ENCODE results near the gene RHEB.
"Not testable (repeated sequence)": the region's sequence is repeated elsewhere in the genome, so short reads cannot be mapped to it uniquely, and the experiment has no call there.

RHEB gene

GRCh38 chr7:151519765-151520418 is at the start of gene RHEB:
Gene RHEB (minus strand): TSS chr7:151519895. CDS start chr7:151519511, 384 bp downstream.
- DNase-seq, result peak; percentile 98

- DNase-seq, result no peak
Observed at GRCh38 chr7:151566897-151567320, 47.2 kb upstream of the RHEB start.

GRCh38 chr7:151565541-151565940 is 45.8 kb upstream of the RHEB start:
- no peak for DNase-seq

- DNase-seq, result no peak
Observed at GRCh38 chr7:151560243-151560642, 40.5 kb upstream of the RHEB start.

- DNase-seq, result no peak
Observed at GRCh38 chr7:151559557-151560183, 40.0 kb upstream of the RHEB start.

GRCh38 chr7:151558575-151558974 is 38.9 kb upstream of the RHEB start:
- no peak for DNase-seq

GRCh38 chr7:151556592-151556991 is 36.9 kb upstream of the RHEB start:
- DNase-seq, result no peak

- DNase-seq, result no peak
Observed at GRCh38 chr7:151553356-151553755, 33.7 kb upstream of the RHEB start.

- peak; percentile 37 for DNase-seq
Observed at GRCh38 chr7:151552352-151553028, 32.8 kb upstream of the RHEB start.

- no peak for DNase-seq
Observed at GRCh38 chr7:151551820-151552219, 32.1 kb upstream of the RHEB start.

GRCh38 chr7:151550656-151551286 is 31.1 kb upstream of the RHEB start:
- DNase-seq, result no peak

GRCh38 chr7:151549644-151550043 is 29.9 kb upstream of the RHEB start:
- no peak for DNase-seq

- no peak for DNase-seq
Observed at GRCh38 chr7:151549083-151549482, 29.4 kb upstream of the RHEB start.

GRCh38 chr7:151544183-151544582 is 24.5 kb upstream of the RHEB start:
- no peak for DNase-seq

GRCh38 chr7:151542606-151543130 is 23.0 kb upstream of the RHEB start:
- DNase-seq, result no peak

GRCh38 chr7:151541709-151542499 is 22.2 kb upstream of the RHEB start:
- no peak for DNase-seq

GRCh38 chr7:151540146-151540545 is 20.5 kb upstream of the RHEB start:
- DNase-seq, result no peak

GRCh38 chr7:151539088-151539671 is 19.5 kb upstream of the RHEB start:
- peak; percentile 40 for DNase-seq

GRCh38 chr7:151537818-151538561 is 18.3 kb upstream of the RHEB start:
- no peak for DNase-seq

GRCh38 chr7:151536178-151536577 is 16.5 kb upstream of the RHEB start:
- not testable (repeated sequence) for DNase-seq

- DNase-seq, result no peak
Observed at GRCh38 chr7:151529842-151530241, 10.1 kb upstream of the RHEB start.

Data from NCI-H2171 (cell line).